WTC11 (cell line): ENCODE measurements around the gene GTF3C6.

Experiments
- CREB1 ChIP-seq: sonication (generic); formaldehyde crosslinking; IDR thresholded peaks from 2 replicates; pipeline ENCODE4 v1.8.0; 2023; ENCODE audit warnings: mild to moderate bottlenecking, missing genetic modification reagents
- CTCF ChIP-seq: fragments of 200-600 bp; IDR thresholded peaks from 2 replicates; pipeline ENCODE4 v1.8.0; 2022; ENCODE audit warnings: antibody characterized with exemption
- GABPB1 ChIP-seq: sonication (generic); formaldehyde crosslinking; IDR thresholded peaks from 2 replicates; pipeline ENCODE4 v1.8.1; 2023; ENCODE audit warnings: mild to moderate bottlenecking, missing genetic modification reagents
- STAT6 ChIP-seq: sonication (generic); formaldehyde crosslinking; conservative IDR thresholded peaks from 2 replicates; pipeline ENCODE4 v1.8.1; 2023; ENCODE audit warnings: mild to moderate bottlenecking, low read depth, missing genetic modification reagents, moderate library complexity
- TCF7 ChIP-seq: sonication (generic); formaldehyde crosslinking; IDR thresholded peaks from 2 replicates; pipeline ENCODE4 v1.8.0; 2022; ENCODE audit warnings: mild to moderate bottlenecking, low read depth, missing genetic modification reagents, moderate library complexity
- TEAD1 ChIP-seq: sonication (generic); formaldehyde crosslinking; IDR thresholded peaks from 2 replicates; pipeline ENCODE4 v1.8.0; 2022; ENCODE audit warnings: mild to moderate bottlenecking, missing genetic modification reagents
- ZNF232 ChIP-seq: sonication (generic); formaldehyde crosslinking; IDR thresholded peaks from 2 replicates; pipeline ENCODE4 v1.8.0; 2022; ENCODE audit warnings: mild to moderate bottlenecking, missing genetic modification reagents
- ZNF263 ChIP-seq: sonication (generic); formaldehyde crosslinking; IDR thresholded peaks from 2 replicates; pipeline ENCODE4 v1.8.1; 2022; ENCODE audit warnings: low read depth, mild to moderate bottlenecking, moderate library complexity, missing genetic modification reagents
- TF ChIP-seq, protein P1 (sequence below): sonication (generic); formaldehyde crosslinking; IDR thresholded peaks from 2 replicates; pipeline ENCODE4 v1.8.1; 2022; ENCODE audit warnings: mild to moderate bottlenecking, moderate library complexity, missing genetic modification reagents

GRCh38 chr6:110996691-110997090 is 38.2 kb downstream of the GTF3C6 start:
- TF ChIP-seq TCF7 (CRISPR knock-in tag), result no peak
- TF ChIP-seq ZNF263 (CRISPR knock-in tag), result no peak
- no peak for TF ChIP-seq CTCF
- TF ChIP-seq STAT6 (CRISPR knock-in tag), result no peak
- no peak for TF ChIP-seq CREB1 (CRISPR knock-in tag)
- no peak for TF ChIP-seq GABPB1
- no peak for TF ChIP-seq ZNF232 (CRISPR knock-in tag)
- no peak for TF ChIP-seq TEAD1 (CRISPR knock-in tag)
- TF ChIP-seq, protein P1, sequence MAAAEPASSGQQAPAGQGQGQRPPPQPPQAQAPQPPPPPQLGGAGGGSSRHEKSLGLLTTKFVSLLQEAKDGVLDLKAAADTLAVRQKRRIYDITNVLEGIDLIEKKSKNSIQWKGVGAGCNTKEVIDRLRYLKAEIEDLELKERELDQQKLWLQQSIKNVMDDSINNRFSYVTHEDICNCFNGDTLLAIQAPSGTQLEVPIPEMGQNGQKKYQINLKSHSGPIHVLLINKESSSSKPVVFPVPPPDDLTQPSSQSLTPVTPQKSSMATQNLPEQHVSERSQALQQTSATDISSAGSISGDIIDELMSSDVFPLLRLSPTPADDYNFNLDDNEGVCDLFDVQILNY, result no peak
